Activated B cell treated with CpG ODN at 0.5 μM for 24 hours (primary cell): ENCODE measurements around the gene MAPK7. TPM values are rescaled to one million over a fixed set of nuclear protein-coding genes. Genes with fewer than 3 reads are reported as not detected.

Experiments
- ATAC-seq: fragments of 200-7000 bp; cut with Tn5 transposase; one replicate; pipeline ENCODE4 v1.10.0; 2021; ENCODE audit warnings: low read depth, mild to moderate bottlenecking, moderate library complexity
- CTCF ChIA-PET: fragments of 350-600 bp; sonication (Branson Sonifier 250); formaldehyde crosslinking; loops from one replicate; lab custom pipeline; 2021; ENCODE audit warnings: antibody characterized with exemption; lab: Charles Lee
- POLR2A ChIA-PET: fragments of 350-600 bp; sonication (Branson Sonifier 250); formaldehyde crosslinking; loops from one replicate; lab custom pipeline; 2021; ENCODE audit warnings: antibody characterized with exemption; lab: Charles Lee
- DNase-seq: peaks from one replicate; pipeline ENCODE4 v3.0.0; 2022
- H3K27ac Mint-ChIP-seq: one replicate; pipeline ENCODE4 v1.8.0; 2020; ENCODE audit warnings: mixed read lengths
- H3K27me3 Mint-ChIP-seq: one replicate; pipeline ENCODE4 v1.8.0; 2021; ENCODE audit warnings: mixed read lengths
- H3K36me3 Mint-ChIP-seq: one replicate; pipeline ENCODE4 v1.8.0; 2021; ENCODE audit warnings: low read depth, mixed read lengths
- H3K4me1 Mint-ChIP-seq: one replicate; pipeline ENCODE4 v1.8.0; 2021; ENCODE audit warnings: mixed read lengths
- H3K4me3 Mint-ChIP-seq: one replicate; pipeline ENCODE4 v1.8.0; 2020; ENCODE audit warnings: mild to moderate bottlenecking, mixed read lengths
- H3K9me3 Mint-ChIP-seq: one replicate; pipeline ENCODE4 v1.8.0; 2020; ENCODE audit warnings: mixed read lengths
- CTCF ChIP-seq: fragments of 200-600 bp; IDR thresholded peaks from one replicate; pipeline ENCODE4 v1.8.0; 2022; ENCODE audit warnings: antibody characterized with exemption, mild to moderate bottlenecking
- intact Hi-C: fragments of 100-400 bp; cut with micrococcal nuclease; formaldehyde crosslinking; loops from one replicate; pipeline ENCODE4 v1.15.1; 2024
- total RNA-seq: library from RNA; stranded (reverse); gene quantifications from 2 replicates; pipeline ENCODE4 v1.2.3, GENCODE V29; 2022

MAPK7 gene
- total RNA-seq, 1 donor from 2014 or later = 24.0 TPM

GRCh38 chr17:19412984-19413383, 34.7 kb downstream of the MAPK7 start:
- peaks cover 2% of the 10 kb centered on the region for H3K27me3 Mint-ChIP-seq
- H3K4me3 Mint-ChIP-seq = no peak overlapping the region
- no peaks in the 10 kb centered on the region for H3K9me3 Mint-ChIP-seq
- intact Hi-C loops = no loop called here
- ChIA-PET POLR2A (no interaction called here), CTCF (no interaction called here)
- no peak for ATAC-seq
- no peak overlapping the region for H3K27ac Mint-ChIP-seq
- no peaks in the 10 kb centered on the region for H3K36me3 Mint-ChIP-seq
- no peak for TF ChIP-seq CTCF
- peaks cover 2% of the 10 kb centered on the region for H3K4me1 Mint-ChIP-seq
- no peak for DNase-seq

GRCh38 chr17:19413761-19414160, 35.5 kb downstream of the MAPK7 start:
- no peak for TF ChIP-seq CTCF
- Mint-ChIP-seq H3K9me3 (no peaks in the 10 kb centered on the region), H3K27me3 (peaks cover 2% of the 10 kb centered on the region), H3K4me3 (no peak overlapping the region), H3K36me3 (no peaks in the 10 kb centered on the region), H3K4me1 (peaks cover 2% of the 10 kb centered on the region), H3K27ac (no peak overlapping the region)
- CTCF ChIA-PET = no interaction called here
- intact Hi-C loops = no loop called here
- no peak for ATAC-seq
- DNase-seq = no peak
- POLR2A ChIA-PET = no interaction called here

- Mint-ChIP-seq H3K27me3 (peaks cover 2% of the 10 kb centered on the region), H3K4me3 (no peak overlapping the region), H3K4me1 (peaks cover 2% of the 10 kb centered on the region), H3K36me3 (no peaks in the 10 kb centered on the region), H3K27ac (no peak overlapping the region), H3K9me3 (no peaks in the 10 kb centered on the region)
- TF ChIP-seq CTCF = no peak
- no peak for DNase-seq
- CTCF ChIA-PET = no interaction called here
- POLR2A ChIA-PET = no interaction called here
- intact Hi-C loops = no loop called here
- ATAC-seq = no peak
These were observed 36.3 kb downstream of the MAPK7 start for GRCh38 chr17:19414396-19415280.

- Mint-ChIP-seq H3K4me3 (no peak overlapping the region), H3K4me1 (peaks cover 2% of the 10 kb centered on the region), H3K36me3 (no peaks in the 10 kb centered on the region), H3K27ac (no peak overlapping the region), H3K9me3 (no peaks in the 10 kb centered on the region), H3K27me3 (peaks cover 2% of the 10 kb centered on the region)
- no peak for TF ChIP-seq CTCF
- CTCF ChIA-PET = interaction anchor here (0.7 kb wide), 1 partner anchor 72 kb away, joined by 3 read pairs; no protein-coding TSS in a partner anchor
- POLR2A ChIA-PET = no interaction called here
- intact Hi-C loops = no loop called here
- no peak for ATAC-seq
- no peak for DNase-seq
These were observed 37.0 kb downstream of the MAPK7 start for GRCh38 chr17:19415311-19415710.
